Hepatocyte (in vitro differentiated cells): ENCODE results near the gene SLC5A1.

Source experiments
- EZH2 ChIP-seq: fragments of 200-600 bp; sonication (generic); IDR thresholded peaks from 2 replicates; pipeline ENCODE4 v1.6.1; 2016; ENCODE audit warnings: antibody characterized with exemption, mild to moderate bottlenecking, borderline replicate concordance
- EZH2phosphoT487 ChIP-seq: fragments of 200-600 bp; sonication (generic); IDR thresholded peaks from one replicate; pipeline ENCODE4 v1.6.1; 2018; ENCODE audit warnings: antibody characterized with exemption, mild to moderate bottlenecking, low read depth, moderate library complexity; ENCODE audit not compliant: unreplicated experiment, severe bottlenecking
- TF ChIP-seq, protein P1 (sequence below): fragments of 200-600 bp; sonication (generic); IDR thresholded peaks from 2 replicates; pipeline ENCODE4 v1.5.1; 2016; ENCODE audit warnings: antibody characterized with exemption, mild to moderate bottlenecking; ENCODE audit not compliant: poor library complexity

DNA sequence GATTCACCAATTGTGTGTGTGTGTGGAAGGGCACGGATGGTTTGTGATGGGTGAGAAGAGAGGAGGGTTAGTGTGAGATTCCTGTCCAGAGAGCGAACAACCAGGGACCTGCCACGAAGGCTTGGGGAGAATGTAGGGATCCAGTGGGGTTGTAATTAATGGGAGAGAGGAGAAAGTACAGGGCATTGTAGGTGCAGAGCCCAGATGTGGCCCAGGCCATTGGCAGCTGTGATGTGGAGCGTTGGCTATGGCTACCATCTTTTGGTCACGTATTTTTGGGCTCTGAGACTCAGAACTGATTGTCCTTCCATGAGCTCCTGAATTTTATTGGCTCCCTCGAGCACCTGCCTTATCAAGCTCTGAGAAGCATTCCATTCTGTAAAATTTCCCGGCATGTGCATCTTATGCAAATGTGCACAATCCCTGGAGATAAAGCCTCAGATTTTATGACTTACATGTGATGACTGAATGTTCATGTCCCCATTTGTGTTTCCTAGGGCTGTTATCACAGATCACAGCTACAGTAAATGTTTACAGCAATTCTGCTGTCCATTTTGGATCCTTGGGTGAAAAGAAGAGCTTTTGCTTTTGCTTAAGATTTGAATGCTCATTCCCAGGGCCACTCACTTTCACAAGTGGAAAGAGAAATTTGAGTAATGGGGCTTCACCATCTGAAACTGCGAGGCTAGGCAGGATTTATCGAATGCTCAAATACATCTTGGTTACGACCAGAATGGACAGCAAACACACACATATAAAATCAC lies 33.1 kb downstream of the SLC5A1 start:
- TF ChIP-seq, protein P1, sequence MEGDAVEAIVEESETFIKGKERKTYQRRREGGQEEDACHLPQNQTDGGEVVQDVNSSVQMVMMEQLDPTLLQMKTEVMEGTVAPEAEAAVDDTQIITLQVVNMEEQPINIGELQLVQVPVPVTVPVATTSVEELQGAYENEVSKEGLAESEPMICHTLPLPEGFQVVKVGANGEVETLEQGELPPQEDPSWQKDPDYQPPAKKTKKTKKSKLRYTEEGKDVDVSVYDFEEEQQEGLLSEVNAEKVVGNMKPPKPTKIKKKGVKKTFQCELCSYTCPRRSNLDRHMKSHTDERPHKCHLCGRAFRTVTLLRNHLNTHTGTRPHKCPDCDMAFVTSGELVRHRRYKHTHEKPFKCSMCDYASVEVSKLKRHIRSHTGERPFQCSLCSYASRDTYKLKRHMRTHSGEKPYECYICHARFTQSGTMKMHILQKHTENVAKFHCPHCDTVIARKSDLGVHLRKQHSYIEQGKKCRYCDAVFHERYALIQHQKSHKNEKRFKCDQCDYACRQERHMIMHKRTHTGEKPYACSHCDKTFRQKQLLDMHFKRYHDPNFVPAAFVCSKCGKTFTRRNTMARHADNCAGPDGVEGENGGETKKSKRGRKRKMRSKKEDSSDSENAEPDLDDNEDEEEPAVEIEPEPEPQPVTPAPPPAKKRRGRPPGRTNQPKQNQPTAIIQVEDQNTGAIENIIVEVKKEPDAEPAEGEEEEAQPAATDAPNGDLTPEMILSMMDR, result no peak
- TF ChIP-seq EZH2 (no peak), EZH2phosphoT487 (no peak)
